DND-41 (cell line): ENCODE data around the gene HM13.

Experiments
- EZH2 ChIP-seq: IDR thresholded peaks from 3 replicates; pipeline ENCODE4 v1.6.1; 2012; ENCODE audit warnings: borderline replicate concordance, low read depth, mild to moderate bottlenecking, moderate library complexity, low read length, inconsistent platforms; ENCODE audit not compliant: severe bottlenecking
- TF ChIP-seq, protein P1 (sequence below): IDR thresholded peaks from 2 replicates; pipeline ENCODE4 v1.5.1; 2012; ENCODE audit warnings: borderline replicate concordance, low read length, moderate library complexity, mild to moderate bottlenecking; ENCODE audit not compliant: poor library complexity, severe bottlenecking; ENCODE audit errors: extremely low read depth

DNA sequence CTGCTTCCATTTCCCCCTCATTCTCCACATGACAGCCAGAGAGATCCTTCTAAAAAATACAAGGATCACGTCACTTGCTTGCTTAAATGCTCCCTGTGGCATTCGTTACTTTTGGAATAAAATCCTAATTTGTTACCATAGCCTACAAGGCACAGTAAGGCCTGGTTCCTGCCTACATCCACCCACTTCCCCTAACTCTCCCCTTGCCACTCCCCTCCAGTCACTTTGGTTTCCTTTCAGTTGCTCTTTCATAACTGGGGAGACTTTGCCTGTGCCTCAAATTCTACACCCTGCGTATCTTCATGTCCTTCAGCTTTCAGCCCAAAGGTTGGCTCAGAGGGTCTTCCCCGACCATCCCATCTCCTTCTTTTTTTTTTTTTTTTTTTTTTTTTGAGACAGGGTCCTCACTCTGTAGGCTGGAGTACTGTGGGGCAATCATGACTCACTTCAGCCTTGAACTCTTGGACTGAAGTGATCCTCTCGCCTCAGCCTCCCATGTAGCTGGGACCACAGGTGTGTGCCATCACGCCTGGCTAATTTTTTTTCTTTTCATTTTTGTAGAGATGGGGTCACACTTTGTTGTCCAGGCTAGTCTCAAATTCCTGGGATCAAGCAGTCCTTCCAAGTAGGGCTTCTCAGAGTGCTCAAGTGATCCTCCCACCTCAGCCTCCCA is 103.3 kb downstream of the HM13 start:
- TF ChIP-seq, protein P1, sequence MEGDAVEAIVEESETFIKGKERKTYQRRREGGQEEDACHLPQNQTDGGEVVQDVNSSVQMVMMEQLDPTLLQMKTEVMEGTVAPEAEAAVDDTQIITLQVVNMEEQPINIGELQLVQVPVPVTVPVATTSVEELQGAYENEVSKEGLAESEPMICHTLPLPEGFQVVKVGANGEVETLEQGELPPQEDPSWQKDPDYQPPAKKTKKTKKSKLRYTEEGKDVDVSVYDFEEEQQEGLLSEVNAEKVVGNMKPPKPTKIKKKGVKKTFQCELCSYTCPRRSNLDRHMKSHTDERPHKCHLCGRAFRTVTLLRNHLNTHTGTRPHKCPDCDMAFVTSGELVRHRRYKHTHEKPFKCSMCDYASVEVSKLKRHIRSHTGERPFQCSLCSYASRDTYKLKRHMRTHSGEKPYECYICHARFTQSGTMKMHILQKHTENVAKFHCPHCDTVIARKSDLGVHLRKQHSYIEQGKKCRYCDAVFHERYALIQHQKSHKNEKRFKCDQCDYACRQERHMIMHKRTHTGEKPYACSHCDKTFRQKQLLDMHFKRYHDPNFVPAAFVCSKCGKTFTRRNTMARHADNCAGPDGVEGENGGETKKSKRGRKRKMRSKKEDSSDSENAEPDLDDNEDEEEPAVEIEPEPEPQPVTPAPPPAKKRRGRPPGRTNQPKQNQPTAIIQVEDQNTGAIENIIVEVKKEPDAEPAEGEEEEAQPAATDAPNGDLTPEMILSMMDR = no peak
- no peak for TF ChIP-seq EZH2
